ENCODE measurements around the gene LCLAT1.

LCLAT1 gene

DNA sequence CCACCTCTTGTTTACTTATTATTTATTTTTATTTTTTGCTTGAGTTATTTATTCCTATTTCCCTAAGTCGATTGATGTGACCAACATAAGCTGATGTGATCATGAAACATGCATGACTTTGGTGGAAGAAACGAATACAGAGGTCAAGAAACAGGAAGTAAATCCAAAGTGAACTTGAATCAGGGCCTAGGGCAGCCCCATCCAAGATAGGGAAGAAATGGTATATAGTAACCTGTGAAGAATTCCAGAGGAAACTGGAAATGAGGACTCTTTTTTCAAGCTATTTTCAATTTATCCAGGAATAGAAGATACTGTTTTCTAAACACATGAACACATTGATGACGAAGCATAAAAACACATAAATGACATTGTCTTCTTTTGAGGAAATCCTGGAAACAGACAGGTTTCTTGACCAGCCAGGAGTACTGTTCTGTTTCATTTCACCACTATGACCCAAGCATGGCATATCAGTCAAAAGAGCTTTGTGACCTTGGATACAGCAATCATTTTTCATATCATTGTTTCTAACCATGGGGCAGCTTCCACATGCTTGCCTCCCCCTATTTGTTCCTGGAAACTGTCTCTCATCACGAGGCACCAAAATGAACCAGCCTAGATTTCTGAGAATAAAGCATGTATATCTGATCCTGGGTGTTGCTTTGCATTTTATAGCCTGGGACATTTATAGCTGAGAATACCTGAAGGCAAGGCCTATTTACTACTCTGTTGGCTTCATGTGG, 9.1 kb upstream of the LCLAT1 start:
- Mint-ChIP-seq H3K4me3 (no peak overlapping the region), H3K9me3 (no peaks in the 10 kb centered on the region), H3K36me3 (ENCODE audit: low read depth) (no peaks in the 10 kb centered on the region), H3K27me3 (no peaks in the 10 kb centered on the region), H3K4me1 (ENCODE audit: low read depth) (peaks cover 34% of the 10 kb centered on the region), H3K27ac (peak overlapping the region; percentile 19)

- H3K4me3 Mint-ChIP-seq: no peak overlapping the region
- no peaks in the 10 kb centered on the region for H3K27me3 Mint-ChIP-seq
- H3K27ac Mint-ChIP-seq: no peak overlapping the region
- no peaks in the 10 kb centered on the region for H3K36me3 Mint-ChIP-seq (ENCODE audit: low read depth)
- H3K9me3 Mint-ChIP-seq: no peaks in the 10 kb centered on the region
- peaks cover 34% of the 10 kb centered on the region for H3K4me1 Mint-ChIP-seq (ENCODE audit: low read depth)
Measured at GRCh38 chr2:30439296-30439695, 7.8 kb upstream of the LCLAT1 start.

- Mint-ChIP-seq H3K27ac (peak overlapping the region; percentile 5), H3K27me3 (no peaks in the 10 kb centered on the region), H3K4me3 (no peak overlapping the region), H3K9me3 (no peaks in the 10 kb centered on the region), H3K4me1 (ENCODE audit: low read depth) (peaks cover 34% of the 10 kb centered on the region), H3K36me3 (ENCODE audit: low read depth) (no peaks in the 10 kb centered on the region)
Measured at GRCh38 chr2:30439879-30440278, 7.2 kb upstream of the LCLAT1 start.

- H3K9me3 Mint-ChIP-seq: no peaks in the 10 kb centered on the region
- H3K36me3 Mint-ChIP-seq (ENCODE audit: low read depth): no peaks in the 10 kb centered on the region
- H3K4me3 Mint-ChIP-seq: no peak overlapping the region
- no peaks in the 10 kb centered on the region for H3K27me3 Mint-ChIP-seq
- H3K4me1 Mint-ChIP-seq (ENCODE audit: low read depth): peaks cover 36% of the 10 kb centered on the region
- H3K27ac Mint-ChIP-seq: no peak overlapping the region
Measured at GRCh38 chr2:30441023-30441422, 6.0 kb upstream of the LCLAT1 start.

DNA sequence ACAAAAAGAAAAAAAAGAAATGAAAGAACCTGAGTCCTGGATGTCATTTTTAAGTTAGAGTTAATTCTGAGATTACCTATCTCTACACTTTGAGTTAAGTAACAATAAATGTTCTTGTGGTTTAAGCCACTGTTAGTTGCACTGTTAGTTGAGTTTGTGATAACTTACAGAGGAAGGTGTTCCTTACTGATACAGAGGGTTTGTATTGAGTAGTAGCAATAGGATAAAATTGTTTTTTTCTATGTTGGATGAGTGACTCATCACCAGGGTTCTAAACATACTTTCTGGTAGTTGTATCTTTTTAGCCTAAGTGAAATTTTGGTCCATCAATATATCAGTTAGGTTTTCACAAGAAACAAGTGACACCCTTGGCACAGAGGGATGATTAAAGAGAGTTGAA, 4.0 kb upstream of the LCLAT1 start:
- Mint-ChIP-seq H3K36me3 (ENCODE audit: low read depth) (no peaks in the 10 kb centered on the region), H3K27ac (no peak overlapping the region), H3K9me3 (no peaks in the 10 kb centered on the region), H3K4me1 (ENCODE audit: low read depth) (peaks cover 34% of the 10 kb centered on the region), H3K4me3 (no peak overlapping the region), H3K27me3 (no peaks in the 10 kb centered on the region)

- H3K36me3 Mint-ChIP-seq (ENCODE audit: low read depth): no peaks in the 10 kb centered on the region
- H3K27me3 Mint-ChIP-seq: no peaks in the 10 kb centered on the region
- no peaks in the 10 kb centered on the region for H3K9me3 Mint-ChIP-seq
- H3K4me1 Mint-ChIP-seq (ENCODE audit: low read depth): peaks cover 38% of the 10 kb centered on the region
- no peak overlapping the region for H3K4me3 Mint-ChIP-seq
- no peak overlapping the region for H3K27ac Mint-ChIP-seq
Measured at GRCh38 chr2:30444273-30444672, 2.8 kb upstream of the LCLAT1 start.

GRCh38 chr2:30445266-30445821, 1.7 kb upstream of the LCLAT1 start:
- H3K27ac Mint-ChIP-seq: no peak overlapping the region
- H3K36me3 Mint-ChIP-seq (ENCODE audit: low read depth): peaks cover 5% of the 10 kb centered on the region
- no peaks in the 10 kb centered on the region for H3K27me3 Mint-ChIP-seq
- H3K9me3 Mint-ChIP-seq: no peaks in the 10 kb centered on the region
- no peak overlapping the region for H3K4me3 Mint-ChIP-seq
- H3K4me1 Mint-ChIP-seq (ENCODE audit: low read depth): peaks cover 27% of the 10 kb centered on the region

GRCh38 chr2:30446602-30447148, 371 bp upstream of the LCLAT1 start:
- Mint-ChIP-seq H3K36me3 (ENCODE audit: low read depth) (peaks cover 15% of the 10 kb centered on the region), H3K4me3 (peak overlapping the region; percentile 92), H3K27me3 (no peaks in the 10 kb centered on the region), H3K27ac (peak overlapping the region; percentile 96), H3K9me3 (no peaks in the 10 kb centered on the region), H3K4me1 (ENCODE audit: low read depth) (peaks cover 34% of the 10 kb centered on the region)

- peak overlapping the region; percentile 92 for H3K4me3 Mint-ChIP-seq
- H3K27me3 Mint-ChIP-seq: no peaks in the 10 kb centered on the region
- no peaks in the 10 kb centered on the region for H3K9me3 Mint-ChIP-seq
- H3K27ac Mint-ChIP-seq: peak overlapping the region; percentile 58
- peaks cover 39% of the 10 kb centered on the region for H3K4me1 Mint-ChIP-seq (ENCODE audit: low read depth)
- peaks cover 15% of the 10 kb centered on the region for H3K36me3 Mint-ChIP-seq (ENCODE audit: low read depth)
Measured at GRCh38 chr2:30448308-30448707, 1.3 kb downstream of the LCLAT1 start.

- H3K4me1 Mint-ChIP-seq (ENCODE audit: low read depth): peaks cover 43% of the 10 kb centered on the region
- H3K36me3 Mint-ChIP-seq (ENCODE audit: low read depth): peaks cover 15% of the 10 kb centered on the region
- H3K27ac Mint-ChIP-seq: no peak overlapping the region
- no peaks in the 10 kb centered on the region for H3K9me3 Mint-ChIP-seq
- no peaks in the 10 kb centered on the region for H3K27me3 Mint-ChIP-seq
- H3K4me3 Mint-ChIP-seq: peak overlapping the region; percentile 92
Measured at GRCh38 chr2:30448866-30449265, 1.8 kb downstream of the LCLAT1 start.

DNA sequence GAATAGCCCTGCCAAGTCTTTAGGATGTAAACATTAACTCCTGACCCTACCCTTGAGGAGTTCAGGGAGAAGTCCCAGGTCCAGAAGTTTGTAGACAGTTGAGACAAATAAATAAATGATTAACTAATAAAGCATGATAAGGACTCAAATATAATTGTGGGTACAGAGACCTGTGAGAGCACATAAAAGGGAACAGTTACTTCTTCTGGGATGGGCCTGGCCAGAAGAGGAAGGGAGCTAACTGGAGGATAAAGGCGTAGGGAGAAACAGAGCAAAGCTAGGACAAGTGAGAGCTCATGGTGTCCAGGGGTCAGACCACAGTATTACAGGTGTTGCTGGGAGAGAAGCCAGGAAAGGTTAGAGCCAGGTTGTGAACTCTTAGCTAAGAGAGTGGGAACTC, 3.0 kb downstream of the LCLAT1 start:
- no peak overlapping the region for H3K27ac Mint-ChIP-seq
- peaks cover 46% of the 10 kb centered on the region for H3K4me1 Mint-ChIP-seq (ENCODE audit: low read depth)
- H3K9me3 Mint-ChIP-seq: no peaks in the 10 kb centered on the region
- peaks cover 15% of the 10 kb centered on the region for H3K36me3 Mint-ChIP-seq (ENCODE audit: low read depth)
- no peak overlapping the region for H3K4me3 Mint-ChIP-seq
- H3K27me3 Mint-ChIP-seq: no peaks in the 10 kb centered on the region

GRCh38 chr2:30453498-30453897, 6.5 kb downstream of the LCLAT1 start:
- Mint-ChIP-seq H3K9me3 (no peaks in the 10 kb centered on the region), H3K27me3 (no peaks in the 10 kb centered on the region), H3K27ac (no peak overlapping the region), H3K4me3 (no peak overlapping the region), H3K36me3 (ENCODE audit: low read depth) (peaks cover 23% of the 10 kb centered on the region), H3K4me1 (ENCODE audit: low read depth) (peaks cover 54% of the 10 kb centered on the region)

DNA sequence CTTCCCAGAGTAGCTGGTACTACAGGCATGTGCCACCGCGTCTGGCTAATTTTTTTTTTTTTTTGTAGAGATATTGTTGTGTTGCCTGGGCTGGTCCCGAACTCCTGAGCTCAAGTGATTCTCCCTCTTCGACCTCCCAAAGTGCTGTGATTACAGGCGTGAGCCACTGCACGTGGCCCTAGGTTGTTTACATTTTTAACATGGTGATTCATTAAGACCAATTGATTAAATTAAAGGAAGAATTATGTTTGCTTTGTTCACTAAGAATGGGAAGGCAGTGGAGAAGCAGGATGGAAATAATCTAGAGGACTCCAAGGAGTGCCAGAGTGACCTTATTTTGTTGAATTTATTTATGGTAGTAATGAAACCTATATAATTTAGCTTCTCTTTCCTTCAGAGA, 7.5 kb downstream of the LCLAT1 start:
- no peak overlapping the region for H3K27ac Mint-ChIP-seq
- H3K9me3 Mint-ChIP-seq: no peaks in the 10 kb centered on the region
- H3K27me3 Mint-ChIP-seq: no peaks in the 10 kb centered on the region
- peaks cover 56% of the 10 kb centered on the region for H3K4me1 Mint-ChIP-seq (ENCODE audit: low read depth)
- no peak overlapping the region for H3K4me3 Mint-ChIP-seq
- peaks cover 26% of the 10 kb centered on the region for H3K36me3 Mint-ChIP-seq (ENCODE audit: low read depth)

DNA sequence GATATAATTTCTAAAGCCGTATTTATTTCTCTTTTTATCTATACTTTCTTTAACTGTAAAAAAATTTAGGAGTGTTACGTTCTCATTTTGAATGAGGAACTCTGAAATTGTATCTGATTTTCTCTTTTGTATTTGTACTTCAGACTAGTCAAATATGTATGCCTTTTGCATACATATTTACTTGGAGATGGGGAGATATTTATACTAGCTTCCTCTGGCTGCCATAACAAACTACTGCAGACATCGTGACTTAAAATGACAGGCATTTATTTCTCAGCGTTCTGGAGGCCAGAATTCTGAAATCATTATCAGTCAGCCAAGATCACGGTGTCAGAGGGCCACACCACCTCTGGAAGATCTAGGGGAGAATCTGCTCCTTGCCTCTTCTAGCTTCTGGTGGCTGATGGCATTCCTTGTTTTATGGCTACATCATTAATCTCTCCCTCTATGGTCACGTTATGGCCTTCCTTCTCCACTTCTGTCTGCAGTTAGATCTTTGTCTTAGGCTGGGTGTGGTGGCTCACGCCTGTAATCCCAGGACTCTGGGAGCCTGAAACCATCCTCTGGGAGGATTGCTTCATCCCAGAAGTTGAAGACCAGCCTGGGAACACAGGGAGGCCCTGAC, 8.2 kb downstream of the LCLAT1 start:
- Mint-ChIP-seq H3K27ac (no peak overlapping the region), H3K36me3 (ENCODE audit: low read depth) (peaks cover 25% of the 10 kb centered on the region), H3K9me3 (no peaks in the 10 kb centered on the region), H3K4me1 (ENCODE audit: low read depth) (peaks cover 60% of the 10 kb centered on the region), H3K4me3 (no peak overlapping the region), H3K27me3 (no peaks in the 10 kb centered on the region)

GRCh38 chr2:30456106-30456505, 9.1 kb downstream of the LCLAT1 start:
- Mint-ChIP-seq H3K27me3 (no peaks in the 10 kb centered on the region), H3K36me3 (ENCODE audit: low read depth) (peaks cover 20% of the 10 kb centered on the region), H3K9me3 (no peaks in the 10 kb centered on the region), H3K4me1 (ENCODE audit: low read depth) (peaks cover 61% of the 10 kb centered on the region), H3K4me3 (no peak overlapping the region), H3K27ac (no peak overlapping the region)
